HepG2 (cell line): ENCODE measurements around the gene OR10X1. TPM values are rescaled to one million over a fixed set of nuclear protein-coding genes. Genes with fewer than 3 reads are reported as not detected.

Experiments used
- ATAC-seq: fragments of 200-7000 bp; cut with Tn5 transposase; 3 replicates; pipeline ENCODE4 v1.9.1; 2020; ENCODE audit warnings: mild to moderate bottlenecking, moderate library complexity
- BruUV-seq: library from RNA; stranded (reverse); fragments of 400-500 nt; replicated peaks from 2 replicates; lab custom pipeline; 2021; lab: Mats Ljungman, UMichigan
- CTCF ChIA-PET: fragments of 300-600 bp; formaldehyde crosslinking; extraction: SDS; loops from one replicate; lab custom pipeline; 2021; ENCODE audit warnings: low total read pairs, inconsistent platforms, low intra/inter-chr PET ratio; lab: Yijun Ruan, JAX
- POLR2A ChIA-PET: fragments of 350-600 bp; sonication (Branson Sonifier 250); formaldehyde crosslinking; loops from one replicate; lab custom pipeline; 2020; ENCODE audit warnings: antibody characterized with exemption, inconsistent platforms; lab: Yijun Ruan, JAX
- DNase-seq: peaks from one replicate; pipeline ENCODE4 v3.0.0-alpha.2; 2015; ENCODE audit warnings: low spot score
- FAIRE-seq: peaks from 3 replicates; lab custom pipeline; 2011; peaks lifted over from hg19 to GRCh38; lab: Jason Lieb, UNC
- H2AFZ ChIP-seq: one replicate; pipeline ENCODE4 v1.6.1; 2011; ENCODE audit warnings: low read length, inconsistent platforms
- H3K27ac ChIP-seq: fragments of 300-600 bp; 3 replicates; pipeline ENCODE4 v1.8.0; 2011; ENCODE audit warnings: mixed run types, mild to moderate bottlenecking, mixed read lengths, low read length, inconsistent platforms; ENCODE audit not compliant: insufficient read depth; ENCODE audit errors: extremely low read length
- H3K27me3 ChIP-seq, 2 experiments: fragments of 200-600 bp in 1 of 2; 2 replicates in 1 of 2; 3 replicates in 1 of 2; pipeline versions ENCODE4 v1.6.0 to v1.8.0; 2011; ENCODE audit warnings: low read length in 2 of 2, mild to moderate bottlenecking in 2 of 2, moderate library complexity in 2 of 2, inconsistent platforms in 1 of 2; ENCODE audit not compliant: insufficient read depth in 2 of 2, control insufficient read depth in 1 of 2
- H3K36me3 ChIP-seq, 2 experiments: fragments of 200-600 bp in 1 of 2; replicated peaks in 1 of 2; 2 replicates in 1 of 2; 3 replicates in 1 of 2; pipeline versions ENCODE4 v1.5.1 to v1.8.0; 2011; ENCODE audit warnings: low read length in 2 of 2, inconsistent platforms in 1 of 2; ENCODE audit not compliant: insufficient read depth in 2 of 2, control insufficient read depth in 1 of 2
- H3K4me1 ChIP-seq: 2 replicates; pipeline ENCODE4 v1.5.1; 2012; ENCODE audit warnings: low read length, inconsistent platforms; ENCODE audit not compliant: insufficient read depth
- H3K4me2 ChIP-seq: 2 replicates; pipeline ENCODE4 v1.6.0; 2011; ENCODE audit warnings: low read depth, low read length, inconsistent platforms
- H3K4me3 ChIP-seq, 3 experiments: fragments of 200-600 bp in 1 of 3; sonication (generic), shearing (Covaris generic) in 1 of 3; replicated peaks in 1 of 3; 2 replicates each; pipeline ENCODE4 v1.5.1; 2011 to 2016; ENCODE audit warnings: low read length in 3 of 3, inconsistent platforms in 2 of 3, low read depth in 2 of 3, mild to moderate bottlenecking in 2 of 3, control low read depth in 1 of 3, mixed read lengths in 1 of 3; ENCODE audit not compliant: insufficient read depth in 1 of 3
- H3K79me2 ChIP-seq: one replicate; pipeline ENCODE4 v1.6.1; 2011; ENCODE audit warnings: low read length, inconsistent platforms; ENCODE audit not compliant: insufficient read depth
- H3K9ac ChIP-seq: 2 replicates; pipeline ENCODE4 v1.6.0; 2011; ENCODE audit warnings: mild to moderate bottlenecking, low read depth, low read length, inconsistent platforms; ENCODE audit not compliant: insufficient read depth
- H3K9me3 ChIP-seq: 2 replicates; pipeline ENCODE4 v1.5.1; 2012; ENCODE audit warnings: mild to moderate bottlenecking, low read length
- H4K20me1 ChIP-seq: 2 replicates; pipeline ENCODE4 v1.6.0; 2011; ENCODE audit warnings: inconsistent platforms, mild to moderate bottlenecking, low read length, moderate library complexity; ENCODE audit not compliant: insufficient read depth
- DBP ChIP-seq: sonication (generic); formaldehyde crosslinking; IDR thresholded peaks from 2 replicates; pipeline ENCODE4 v1.4.0; 2020; ENCODE audit warnings: missing genetic modification reagents; ENCODE audit errors: not compliant biosample characterization
- DDIT3 ChIP-seq: sonication (generic); formaldehyde crosslinking; IDR thresholded peaks from 2 replicates; pipeline ENCODE4 v1.4.0; 2020; ENCODE audit warnings: mild to moderate bottlenecking, missing genetic modification reagents
- HOXA9 ChIP-seq: sonication (generic); formaldehyde crosslinking; IDR thresholded peaks from 2 replicates; pipeline ENCODE4 v1.8.1; 2022; ENCODE audit warnings: missing genetic modification reagents, mild to moderate bottlenecking, moderate library complexity, borderline replicate concordance
- JUN ChIP-seq: sonication (generic); formaldehyde crosslinking; IDR thresholded peaks from 2 replicates; pipeline ENCODE4 v1.4.0; 2020; ENCODE audit warnings: mild to moderate bottlenecking, missing genetic modification reagents
- KDM1A ChIP-seq: IDR thresholded peaks from 2 replicates; pipeline ENCODE4 v1.6.1; 2016; ENCODE audit warnings: missing compliant biosample characterization
- MZF1 ChIP-seq: sonication (generic); formaldehyde crosslinking; IDR thresholded peaks from 2 replicates; pipeline ENCODE4 v1.8.1; 2023; ENCODE audit warnings: mild to moderate bottlenecking, missing genetic modification reagents, borderline replicate concordance
- ZBTB21 ChIP-seq: sonication (generic); formaldehyde crosslinking; IDR thresholded peaks from 2 replicates; pipeline ENCODE4 v1.4.0; 2020; ENCODE audit warnings: missing genetic modification reagents
- ZNF33B ChIP-seq: sonication (generic); formaldehyde crosslinking; IDR thresholded peaks from 2 replicates; pipeline ENCODE4 v1.5.1; 2020; ENCODE audit warnings: mild to moderate bottlenecking, missing genetic modification reagents
- ZNF484 ChIP-seq: sonication (generic); formaldehyde crosslinking; IDR thresholded peaks from 2 replicates; pipeline ENCODE4 v1.5.1; 2020; ENCODE audit warnings: mild to moderate bottlenecking, low read depth, missing genetic modification reagents, borderline replicate concordance
- ZNF614 ChIP-seq: IDR thresholded peaks from 2 replicates; pipeline ENCODE4 v1.6.1; 2018; ENCODE audit warnings: missing biosample characterization, missing genetic modification reagents, inconsistent platforms, borderline replicate concordance
- WGBS: methylation state at CpG from one replicate; pipeline ENCODE4 v1.1.6; 2017; ENCODE audit warnings: low lambda C conversion rate; 5-methylcytosine and 5-hydroxymethylcytosine counted together
- in situ Hi-C: cut with HindIII; loops from 2 replicates; pipeline ENCODE4 v1.10.0; 2017; ENCODE audit warnings: low pct_unique_long_range_greater_than_20kb; ENCODE audit not compliant: extremely low pct_ligation_motif_present
- intact Hi-C: fragments of 100-400 bp; cut with micrococcal nuclease; formaldehyde crosslinking; loops from one replicate; pipeline ENCODE4 v1.10.0; 2022; ENCODE audit not compliant: unreplicated experiment
- polyA plus RNA-seq, 8 experiments: library from polyadenylated mRNA; depleted of rRNA in 3 of 8; stranded (reverse) in 7 of 8; unstranded in 1 of 8; fragments of >200 nt; fragmentation: Illumina TruSeq in 4 of 8; extraction: Trizol in 4 of 8; gene quantifications; 2 replicates each; pipeline versions ENCODE4 v1.2.1 to v1.2.3, GENCODE V29; 2011 to 2016; ENCODE audit warnings: low read depth in 4 of 8, missing spikeins in 1 of 8, mixed read lengths in 1 of 8; ENCODE audit not compliant: insufficient read depth in 1 of 8
- total RNA-seq, 5 experiments: library from RNA; depleted of rRNA; stranded (reverse); fragments of >200 nt; fragmentation: Illumina TruSeq; extraction: Trizol; gene quantifications; 2 replicates each; pipeline ENCODE4 v1.2.3, GENCODE V29; 2016; ENCODE audit warnings: low read depth in 1 of 5

Gene OR10X1
- total and polyA plus RNA-seq, 2 of the 13 experiments (the other 11 are each of a cell fraction or from before 2014, with no cell fraction given), result not detected

GRCh38 chr1:158572226-158572625 is 7.5 kb downstream of the OR10X1 start:
- no peaks in the 10 kb centered on the region for H3K4me1 ChIP-seq
- no peak overlapping the region for H3K4me2 ChIP-seq
- ATAC-seq, result no peak
- no peak overlapping the region for H2AFZ ChIP-seq
- TF ChIP-seq JUN (CRISPR knock-in tag), result no peak
- no peak for TF ChIP-seq ZNF614 (CRISPR knock-in tag)
- no peak for TF ChIP-seq DDIT3 (CRISPR knock-in tag)
- TF ChIP-seq ZNF33B (CRISPR knock-in tag), result no peak
- no peaks in the 10 kb centered on the region for H4K20me1 ChIP-seq
- no peaks in the 10 kb centered on the region for H3K79me2 ChIP-seq
- H3K27me3 ChIP-seq, result no peaks in the 10 kb centered on the region
- ChIA-PET POLR2A (no interaction called here), CTCF (no interaction called here)
- DNase-seq, result no peak
- peaks cover 14% of the 10 kb centered on the region for H3K9me3 ChIP-seq
- FAIRE-seq, result no peak
- H3K9ac ChIP-seq, result no peak overlapping the region
- in situ Hi-C loops, result no loop called here
- intact Hi-C loops, result no loop called here
- no peak overlapping the region for H3K27ac ChIP-seq
- H3K4me3 ChIP-seq, result no peak overlapping the region
- no peaks in the 10 kb centered on the region for H3K36me3 ChIP-seq
- 4% methylated on average over 1 of the region's 1 CpG for WGBS
- BruUV-seq, result no TSS peak

GRCh38 chr1:158570480-158570879 is 9.2 kb downstream of the OR10X1 start, which contains the start of gene OR6P1:
Gene OR6P1, minus strand, starts transcription at chr1:158570580. Its CDS starts 6,976 bp downstream, at chr1:158563604.
- H3K9me3 ChIP-seq, result peaks cover 10% of the 10 kb centered on the region
- BruUV-seq, result no TSS peak
- no peak within 1 kb of the TSS for H3K4me3 ChIP-seq
- no peaks in the 10 kb centered on the region for H3K4me1 ChIP-seq
- TF ChIP-seq ZBTB21 (CRISPR knock-in tag) (no peak), DBP (CRISPR knock-in tag) (no peak), MZF1 (no peak), KDM1A (no peak), ZNF484 (no peak), HOXA9 (CRISPR knock-in tag) (no peak)
- no peaks in the 10 kb centered on the region for H4K20me1 ChIP-seq
- POLR2A ChIA-PET, result no interaction called here
- no peaks in the 10 kb centered on the region for H3K79me2 ChIP-seq
- CTCF ChIA-PET, result no interaction called here
- no peak within 1 kb of the TSS for H3K27ac ChIP-seq
- WGBS, result 0% methylated on average over 3 of the region's 3 CpGs
- no peak within 1 kb of the TSS for H3K4me2 ChIP-seq
- DNase-seq (no peak), ATAC-seq (no peak), FAIRE-seq (no peak)
- no peaks in the 10 kb centered on the region for H3K27me3 ChIP-seq
- no peaks in the 10 kb centered on the region for H3K36me3 ChIP-seq
- no peak within 1 kb of the TSS for H2AFZ ChIP-seq
- H3K9ac ChIP-seq, result no peak within 1 kb of the TSS
- intact Hi-C loops, result no loop called here
- in situ Hi-C loops, result no loop called here
